ENCODE measurements around the gene PLP2.

PLP2 gene

DNA sequence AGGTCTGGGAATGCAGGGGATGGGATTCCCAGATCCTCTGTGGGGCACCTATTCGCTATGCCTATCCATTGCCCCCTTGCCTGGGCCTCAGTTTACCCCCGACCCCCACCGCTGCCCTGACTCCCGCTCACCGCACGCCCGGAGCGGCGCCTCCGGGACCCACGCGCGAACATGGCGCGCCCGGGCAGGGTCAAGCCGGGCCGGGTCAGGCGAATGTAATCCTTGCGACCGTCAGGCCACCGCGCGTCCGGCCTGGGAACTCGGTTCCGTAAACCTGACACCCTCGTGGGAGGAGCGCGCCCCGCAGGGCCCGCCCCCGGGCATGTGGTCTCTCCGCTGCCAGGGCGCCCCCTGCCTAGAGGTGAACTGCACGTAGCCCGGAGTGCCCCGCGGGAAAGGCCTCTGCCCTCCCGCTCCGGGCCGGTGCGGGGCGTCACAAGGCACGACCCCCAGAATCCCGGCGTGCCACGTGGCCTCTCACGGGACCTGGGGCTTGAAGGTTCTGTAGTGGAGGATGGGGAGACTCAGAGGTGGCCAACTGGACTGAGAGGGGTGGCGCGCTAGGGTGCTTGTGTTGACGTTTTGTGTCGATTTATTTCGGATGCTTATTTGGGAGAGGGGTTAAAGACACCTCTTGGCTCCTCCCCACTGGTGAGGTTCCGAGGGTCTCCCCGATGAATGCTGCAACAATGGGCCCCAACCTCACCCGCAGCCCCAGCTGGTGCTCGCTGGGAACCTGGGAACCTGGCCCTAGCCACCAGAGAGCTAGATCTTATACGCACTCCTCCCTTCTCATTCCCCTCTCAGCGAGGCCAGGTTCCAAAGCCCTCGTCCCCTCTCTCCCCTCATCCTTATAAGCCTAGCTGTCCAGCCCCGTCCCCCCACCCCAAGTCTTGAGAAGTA is 14.7 kb downstream of the PLP2 start, which contains the start of gene PRICKLE3:
PRICKLE3 (minus strand) TSS at position 249 of the 903 bp plus-strand sequence; CDS start at position 173, 76 bp downstream.
- DNase-seq (ENCODE audit: low read depth) = peak; percentile 65

DNA sequence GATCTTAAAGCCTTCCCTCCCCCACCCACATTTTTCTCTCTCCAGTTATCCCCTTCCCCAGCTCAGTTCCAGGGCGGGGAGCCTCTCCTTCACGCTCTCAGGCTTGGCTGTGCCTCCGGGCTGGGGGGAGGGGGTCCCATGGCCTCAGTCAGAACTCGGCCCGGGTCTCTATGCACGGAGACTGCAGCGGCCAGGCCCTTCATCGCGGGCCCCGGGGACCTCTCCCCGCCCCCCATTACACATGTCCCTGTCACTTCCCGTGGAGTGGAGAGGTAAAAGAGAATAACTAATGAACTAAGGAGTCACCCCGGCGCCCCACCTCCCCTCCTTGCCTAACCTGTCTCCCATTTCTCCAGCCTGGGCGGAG is 15.3 kb downstream of the PLP2 start:
- no peak for DNase-seq (ENCODE audit: low read depth)

DNA sequence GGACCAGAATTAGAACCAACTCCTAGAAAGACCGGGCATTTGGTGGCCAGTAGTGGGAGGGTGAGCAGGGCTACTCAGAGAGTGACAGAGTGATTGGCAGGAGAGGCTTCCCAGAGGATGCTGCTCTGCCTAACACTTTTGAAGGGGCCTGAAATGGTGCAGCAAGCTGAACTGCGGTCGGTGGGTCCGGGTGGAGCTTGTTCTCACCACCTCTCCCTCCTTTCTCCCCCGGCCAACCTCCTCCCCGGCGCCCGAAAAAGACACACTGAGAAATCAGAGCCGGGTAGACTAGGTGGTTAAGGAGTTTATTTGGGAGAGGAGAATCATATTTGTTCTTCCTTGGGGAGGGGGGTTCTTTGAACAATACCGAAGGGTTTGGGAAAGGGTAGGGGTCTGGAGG is 15.8 kb downstream of the PLP2 start:
- DNase-seq (ENCODE audit: low read depth) = no peak

DNA sequence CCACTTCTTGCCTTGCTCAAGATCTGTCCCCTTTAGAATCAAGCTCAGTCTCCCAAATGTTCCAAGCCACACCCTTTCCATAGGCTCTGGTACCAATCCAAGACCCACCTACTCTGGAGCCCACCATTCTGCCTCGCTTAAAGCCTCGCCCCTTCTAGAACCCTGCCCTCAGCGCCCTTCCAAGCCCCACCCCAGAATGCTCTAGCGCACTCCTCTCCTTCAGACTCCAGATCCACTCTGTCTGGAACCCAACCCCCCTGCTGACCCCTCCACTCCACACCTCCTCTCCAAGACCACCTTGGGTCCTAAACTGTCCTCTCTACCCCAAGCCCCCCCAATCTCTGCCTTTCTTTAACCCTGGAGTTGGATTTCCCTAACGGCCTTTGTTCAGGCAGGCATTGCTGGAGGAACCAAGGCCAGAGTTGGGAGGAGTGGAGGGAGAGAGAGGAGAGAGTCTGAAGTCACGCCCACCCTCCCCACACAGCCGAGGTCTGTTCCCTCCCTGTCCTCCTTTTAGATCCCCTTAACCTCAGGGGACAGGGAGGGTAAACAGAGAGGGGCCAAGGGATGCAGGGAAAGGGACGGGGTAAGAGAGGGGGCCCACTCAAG is 16.9 kb downstream of the PLP2 start:
- DNase-seq (ENCODE audit: low read depth) = no peak

DNA sequence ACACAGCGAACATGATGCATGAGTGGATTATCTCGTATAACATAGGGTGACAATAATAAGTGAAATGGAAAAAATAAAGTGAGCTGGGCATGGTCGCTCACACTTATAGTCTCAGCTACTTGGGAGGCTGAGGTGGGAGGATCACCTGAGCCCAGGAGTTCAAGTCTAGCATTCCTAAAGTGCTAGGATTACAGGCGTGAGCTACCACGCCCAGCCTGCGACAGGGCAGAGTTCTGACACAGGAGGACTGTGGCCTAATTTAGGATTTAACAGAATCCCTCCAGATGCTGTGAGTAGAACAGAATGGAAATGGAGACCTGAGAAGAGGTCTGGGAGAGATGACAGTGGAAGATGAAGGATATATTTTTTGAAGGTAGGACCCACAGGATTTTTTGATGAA is 17.9 kb downstream of the PLP2 start:
- no peak for DNase-seq (ENCODE audit: low read depth)

DNA sequence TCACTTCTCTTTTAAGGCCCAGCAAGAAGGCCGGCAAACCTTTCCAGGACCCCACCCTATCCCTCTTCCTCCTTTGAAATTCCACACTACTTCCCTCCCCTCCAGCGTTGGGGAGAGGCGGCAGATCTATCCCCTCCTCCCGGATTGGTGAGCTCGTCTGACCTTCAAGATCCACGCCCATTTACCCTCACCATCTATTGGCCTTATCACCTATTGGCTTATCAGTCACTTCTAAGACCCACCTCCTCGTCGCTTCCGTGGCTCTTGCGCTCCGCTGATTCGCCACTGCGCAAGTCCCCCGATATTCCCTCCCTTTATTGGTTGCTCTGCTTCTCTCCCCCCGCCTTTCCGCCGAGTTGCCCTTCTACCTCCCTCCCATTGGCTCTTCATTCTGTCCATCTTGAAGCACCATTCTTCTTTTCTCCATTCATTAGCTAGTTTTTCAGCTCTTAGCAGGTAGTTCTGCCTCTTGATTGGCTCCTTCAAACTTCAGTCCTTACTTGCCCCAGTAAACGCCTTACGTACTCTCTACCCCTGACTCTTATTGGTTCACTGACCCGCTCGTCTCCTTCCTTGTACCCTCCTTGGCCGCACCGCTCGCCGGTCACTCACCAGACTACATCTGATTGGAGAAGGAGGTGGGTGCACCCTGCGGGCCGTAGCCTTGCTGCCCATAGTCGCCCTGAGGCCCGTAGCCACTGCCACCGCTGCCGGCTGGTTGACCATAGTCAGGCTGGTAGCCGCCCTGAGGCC is 19.3 kb downstream of the PLP2 start:
- DNase-seq (ENCODE audit: low read depth) = peak; percentile 73

DNA sequence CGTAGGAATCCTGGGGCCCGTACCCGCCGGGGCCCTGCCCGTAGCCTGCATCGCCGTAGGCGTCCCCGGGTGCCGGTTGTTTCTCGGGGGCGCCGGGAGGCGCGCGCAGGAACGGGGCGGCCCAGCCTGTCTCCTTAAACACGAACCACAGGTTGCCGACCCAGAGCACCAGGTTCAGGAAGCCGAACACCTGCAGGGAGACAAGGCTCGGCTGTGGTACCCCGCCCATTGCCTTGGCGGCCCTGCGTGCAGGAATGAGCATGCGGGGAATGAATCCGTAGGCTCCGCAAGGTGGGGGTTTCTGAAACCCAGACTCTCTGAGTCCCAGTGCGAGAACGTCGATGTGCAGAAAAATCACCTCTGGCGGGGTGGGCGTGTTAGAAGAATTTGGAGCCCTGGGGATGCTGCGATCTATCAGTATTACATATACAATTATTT is 19.9 kb downstream of the PLP2 start:
- DNase-seq (ENCODE audit: low read depth) = no peak

DNA sequence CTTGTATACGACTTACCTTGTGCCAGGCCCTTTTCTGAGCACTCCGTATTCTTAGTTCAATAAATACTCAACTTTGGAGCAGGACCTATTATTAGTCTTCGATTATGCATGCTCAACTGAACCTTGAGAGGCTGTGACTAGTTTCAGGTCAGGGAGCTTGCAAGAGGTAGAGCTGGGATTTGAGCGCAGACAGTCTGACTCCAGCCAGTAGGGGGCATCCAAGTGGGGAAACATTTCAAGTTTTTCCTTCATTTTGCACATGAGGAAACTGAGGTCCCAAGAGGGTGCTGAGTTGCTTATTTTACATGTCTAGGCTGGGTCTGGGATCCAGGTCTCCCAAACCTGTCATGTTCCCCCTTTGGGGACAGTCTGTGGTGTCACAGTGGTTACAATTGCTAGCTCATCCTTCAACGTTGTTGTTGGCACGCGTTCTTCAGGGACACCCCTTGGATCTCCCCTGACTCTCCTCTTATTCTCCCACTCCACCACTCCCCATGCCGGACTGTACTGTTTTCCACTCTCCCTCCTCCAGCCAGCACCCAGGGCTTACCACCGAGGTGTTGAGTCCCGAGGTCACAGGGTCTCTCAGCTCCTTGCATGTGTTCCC is 21.1 kb downstream of the PLP2 start:
- no peak for DNase-seq (ENCODE audit: low read depth)

DNA sequence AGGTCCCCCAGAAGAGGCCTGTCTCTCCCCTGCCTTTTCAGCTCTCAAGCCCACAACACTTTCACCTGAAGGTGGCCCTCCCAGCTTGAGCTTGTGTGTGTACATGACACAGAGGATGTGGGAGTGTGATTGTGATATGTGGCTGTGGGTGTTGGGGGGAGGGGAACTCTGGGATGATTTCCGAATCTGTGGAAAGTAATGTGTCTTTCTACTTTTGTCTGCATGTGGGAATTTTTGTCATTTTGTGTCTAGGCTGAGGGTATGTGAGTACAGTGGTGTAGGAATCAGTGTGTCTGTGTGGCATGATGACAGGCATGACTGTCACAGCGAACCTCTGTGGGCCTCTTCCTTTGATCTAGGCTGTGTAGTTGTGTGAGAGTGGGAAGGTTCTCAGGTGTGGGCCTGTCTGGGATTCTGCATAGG is 21.9 kb downstream of the PLP2 start:
- DNase-seq (ENCODE audit: low read depth) = no peak

DNA sequence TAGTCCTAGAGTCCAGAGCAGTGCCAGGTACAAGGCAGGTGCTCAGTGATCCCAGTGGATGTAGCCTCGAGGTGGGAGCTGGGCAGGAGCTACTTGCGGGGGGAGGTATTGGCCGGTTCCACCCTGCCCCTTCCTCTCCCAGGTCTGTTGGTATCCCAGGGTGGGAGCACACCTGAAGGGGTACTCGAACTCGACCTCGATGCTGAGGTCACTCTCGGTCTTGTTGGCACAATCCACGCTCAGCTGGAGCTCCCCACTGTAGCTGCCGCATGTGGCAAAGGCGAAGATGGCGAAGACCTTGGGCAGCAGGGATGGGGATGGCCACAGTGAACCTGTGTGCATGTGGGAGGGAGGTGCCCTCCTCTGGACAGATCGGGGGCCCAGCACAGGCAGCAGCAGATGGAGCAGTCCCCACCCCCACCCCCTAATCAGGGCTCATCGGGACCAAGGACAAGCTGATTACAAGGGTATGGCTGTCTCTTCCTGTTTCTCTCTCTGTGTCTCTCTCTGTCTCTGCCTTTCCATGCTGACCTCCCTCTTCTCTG is 25.9 kb downstream of the PLP2 start:
- DNase-seq (ENCODE audit: low read depth) = no peak

DNA sequence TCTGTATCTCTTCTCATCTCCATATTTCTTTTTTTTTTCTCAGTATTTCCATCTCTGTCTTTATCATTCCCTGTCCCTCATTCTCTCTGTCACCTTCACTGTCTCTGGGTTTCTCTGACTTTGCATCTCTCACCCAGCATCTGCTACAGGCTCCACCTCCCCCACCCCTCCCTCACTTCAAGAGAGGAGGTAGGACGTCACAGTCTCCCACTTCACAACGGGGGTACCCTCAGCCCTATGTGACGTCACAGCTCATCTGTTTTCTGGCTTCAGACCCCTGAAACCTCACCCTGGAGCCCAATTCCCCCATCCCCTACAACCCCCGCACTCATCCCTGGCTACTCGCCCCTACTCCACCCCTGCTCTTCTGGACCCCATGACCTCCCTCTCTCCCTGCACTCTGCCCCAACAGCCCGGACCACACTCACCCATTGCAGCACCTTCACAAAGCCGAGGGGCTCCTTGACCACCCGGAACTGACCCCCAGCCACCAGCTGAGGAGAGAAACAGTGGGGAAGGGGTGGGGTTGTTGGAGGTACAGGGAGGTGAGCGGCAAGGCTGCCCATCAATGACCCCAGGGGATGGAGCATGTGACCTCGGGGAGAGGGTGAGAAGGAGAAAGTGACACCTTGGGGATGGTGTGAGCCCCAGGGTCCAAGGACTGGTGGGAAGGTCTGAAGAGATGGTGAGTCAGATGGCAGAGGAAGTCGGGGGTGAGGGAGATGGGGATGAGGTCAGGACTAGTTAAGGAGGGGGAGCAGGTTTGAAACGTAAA is 27.0 kb downstream of the PLP2 start:
- DNase-seq (ENCODE audit: low read depth) = no peak

DNA sequence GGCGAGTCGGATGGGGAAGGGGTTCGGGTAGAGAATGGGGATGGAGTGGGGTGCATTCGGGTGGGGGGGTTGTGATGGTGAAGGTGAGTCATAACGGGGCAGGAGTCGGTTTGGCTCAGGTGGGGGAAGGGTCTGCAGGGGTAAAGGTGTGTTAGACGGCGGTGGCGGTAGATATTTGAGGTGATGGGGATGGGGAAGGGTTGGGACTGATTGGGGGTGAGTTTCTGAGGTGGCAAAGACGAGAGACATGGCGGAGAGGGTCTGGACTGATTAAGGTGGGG is 27.6 kb downstream of the PLP2 start:
- no peak for DNase-seq (ENCODE audit: low read depth)

DNA sequence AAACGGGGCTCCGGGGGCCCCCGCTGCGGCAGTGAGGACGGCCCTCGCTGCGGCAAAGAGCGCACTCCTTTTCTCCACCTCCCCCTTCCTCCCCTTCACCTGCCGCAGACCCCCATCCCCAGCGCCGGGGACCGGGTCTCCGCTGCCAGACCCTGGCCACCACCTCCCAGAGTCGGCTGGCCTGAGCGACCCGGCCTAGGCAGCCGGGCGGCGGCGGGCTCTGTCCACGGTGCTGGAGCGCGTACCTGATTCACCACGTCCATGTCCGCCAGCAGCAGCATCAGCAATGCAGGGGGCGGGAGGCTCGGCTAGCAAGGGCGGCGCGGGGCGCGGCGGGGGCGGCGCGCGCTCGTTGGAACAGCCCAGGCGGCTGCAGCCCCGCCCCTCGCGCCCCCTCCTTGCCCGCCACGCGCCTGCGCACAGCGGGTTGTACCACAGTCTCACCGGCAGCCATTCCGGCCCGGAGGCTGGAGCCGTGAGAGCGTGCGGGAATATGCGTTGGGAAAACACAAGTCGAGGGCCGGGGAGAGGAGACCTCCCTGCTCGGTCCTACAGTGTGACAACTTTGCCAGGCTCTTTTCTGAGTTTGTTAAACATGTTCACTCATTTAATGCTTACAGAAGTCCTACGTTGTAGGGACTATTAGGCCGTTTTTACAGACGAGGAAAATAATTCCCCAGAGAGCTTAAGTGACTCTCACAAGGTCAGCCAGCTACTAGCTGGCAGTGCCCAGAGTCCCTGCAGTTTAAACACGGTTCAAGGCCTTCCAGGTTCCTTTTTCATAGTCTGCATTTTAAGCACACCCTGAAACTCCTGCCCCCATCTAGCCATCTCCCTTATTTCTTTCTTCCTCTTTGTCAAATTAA is 28.4 kb downstream of the PLP2 start, which contains the start of gene SYP:
SYP (minus strand) TSS at position 288 of the 866 bp plus-strand sequence; CDS start at position 281, 7 bp downstream.
- DNase-seq (ENCODE audit: low read depth) = peak; percentile 81

DNA sequence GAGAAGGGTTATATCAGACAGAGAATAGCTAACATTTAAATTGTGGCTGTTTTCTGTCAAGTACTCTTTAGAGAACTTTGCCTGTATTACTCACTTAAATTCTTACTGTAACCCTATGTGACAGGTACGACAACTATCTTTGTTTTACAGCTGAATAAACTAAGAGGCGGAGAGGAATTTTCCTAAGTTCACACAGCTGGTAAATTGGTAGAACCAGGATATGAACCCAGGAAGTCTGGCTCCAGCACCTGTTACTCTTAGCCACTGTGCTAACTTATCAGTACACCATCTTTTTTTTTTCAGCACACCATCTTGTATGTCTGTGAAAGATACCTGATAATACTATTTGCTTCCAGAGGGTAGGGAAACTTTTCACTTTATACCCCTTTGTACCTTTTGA is 30.3 kb downstream of the PLP2 start:
- DNase-seq (ENCODE audit: low read depth) = no peak

DNA sequence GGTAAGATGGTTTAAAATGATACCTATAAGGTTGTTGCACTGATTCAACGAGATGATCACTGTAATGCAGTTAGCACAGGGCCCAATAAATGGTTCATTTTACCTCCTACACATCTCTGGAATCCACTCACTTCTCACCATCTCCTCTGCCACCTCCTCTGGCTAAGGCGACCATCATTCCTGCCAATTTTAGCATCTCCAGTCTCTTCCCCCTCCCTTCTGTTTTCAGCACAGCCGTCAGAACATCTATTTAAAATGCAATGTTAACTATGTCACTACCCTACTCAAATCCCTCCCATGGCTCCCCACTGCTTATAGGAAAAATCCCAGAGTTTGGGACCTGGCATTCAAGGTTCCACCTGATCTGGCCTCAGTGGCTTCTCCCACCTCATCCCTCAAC is 31.8 kb downstream of the PLP2 start:
- no peak for DNase-seq (ENCODE audit: low read depth)

DNA sequence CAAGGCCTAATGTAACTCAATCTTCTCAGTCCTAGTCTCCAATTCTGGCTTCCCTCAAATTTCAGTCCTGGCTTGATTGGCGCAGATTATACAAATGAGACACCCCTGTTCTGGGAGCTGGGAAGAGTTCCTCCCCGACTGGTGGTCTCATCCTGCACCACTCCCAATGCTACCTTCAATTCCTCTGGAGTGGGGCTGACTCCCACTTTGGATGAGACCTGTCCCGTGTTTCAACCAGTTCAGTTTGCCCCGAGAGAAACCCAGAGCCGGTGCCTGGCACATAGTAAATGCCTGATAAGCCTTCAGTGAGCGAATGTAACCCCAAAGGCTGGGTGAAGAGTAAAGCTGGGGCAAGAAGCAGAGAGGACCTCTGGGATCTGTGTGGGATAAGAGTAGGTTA is 32.3 kb downstream of the PLP2 start:
- DNase-seq (ENCODE audit: low read depth) = no peak

DNA sequence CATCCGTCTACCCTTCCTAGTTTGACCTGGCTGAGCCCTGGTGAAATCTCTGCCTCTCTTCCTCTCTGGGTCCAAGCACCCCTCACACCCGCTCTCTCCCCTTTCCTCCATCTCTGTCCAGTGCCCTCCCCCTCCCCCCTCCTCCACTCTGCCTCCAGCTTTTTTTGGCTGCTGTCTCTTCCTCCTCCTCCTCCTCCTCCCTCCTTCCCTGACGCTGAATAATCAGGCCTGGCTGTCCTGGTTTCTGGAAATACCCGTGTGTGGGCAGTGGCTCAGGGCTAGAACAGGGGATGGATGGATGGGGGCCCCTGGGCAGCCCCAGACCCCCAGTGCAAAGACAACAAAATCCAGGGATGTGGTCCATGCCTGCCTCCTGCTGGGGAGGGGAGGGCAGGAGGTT is 33.0 kb downstream of the PLP2 start:
- no peak for DNase-seq (ENCODE audit: low read depth)

DNA sequence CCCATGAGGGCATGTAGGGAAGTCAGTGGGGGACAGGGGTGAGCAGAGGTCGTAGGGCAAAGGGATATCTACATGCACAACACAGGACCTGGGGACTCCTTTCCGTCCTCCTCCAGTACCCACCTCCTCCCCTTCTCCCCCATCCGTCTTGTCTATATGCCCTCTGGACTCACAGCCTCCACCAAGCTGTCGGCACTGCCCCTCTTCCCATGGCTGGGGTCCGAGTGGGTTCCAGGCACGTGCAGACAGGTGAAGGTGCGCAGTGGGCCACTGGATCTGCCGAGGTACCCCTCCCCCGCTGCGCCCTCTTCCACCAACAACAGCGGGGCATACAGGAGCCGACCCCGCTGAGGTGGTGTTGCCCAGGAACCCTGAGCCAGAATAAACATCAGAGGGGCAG is 33.7 kb downstream of the PLP2 start:
- no peak for DNase-seq (ENCODE audit: low read depth)

DNA sequence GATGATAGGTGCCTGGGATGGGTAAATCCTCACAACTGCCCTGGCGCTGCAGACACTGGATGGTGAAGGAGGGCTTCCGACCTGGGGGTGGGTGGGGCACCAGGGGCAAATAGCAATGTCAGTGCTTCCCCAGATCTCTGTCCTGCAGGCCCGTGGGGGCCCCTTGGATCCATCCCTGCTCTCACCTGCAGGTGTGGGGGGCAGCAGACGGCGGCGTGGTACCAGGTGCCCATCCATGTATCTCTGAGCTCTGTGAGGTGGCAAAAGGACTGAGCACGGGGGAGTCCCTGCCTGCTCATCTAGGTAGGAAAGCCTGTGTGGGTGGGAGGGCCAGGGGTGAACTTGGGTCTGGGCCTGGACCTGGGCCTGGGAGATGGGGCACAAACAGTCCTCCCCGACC is 34.8 kb downstream of the PLP2 start:
- DNase-seq (ENCODE audit: low read depth) = no peak

DNA sequence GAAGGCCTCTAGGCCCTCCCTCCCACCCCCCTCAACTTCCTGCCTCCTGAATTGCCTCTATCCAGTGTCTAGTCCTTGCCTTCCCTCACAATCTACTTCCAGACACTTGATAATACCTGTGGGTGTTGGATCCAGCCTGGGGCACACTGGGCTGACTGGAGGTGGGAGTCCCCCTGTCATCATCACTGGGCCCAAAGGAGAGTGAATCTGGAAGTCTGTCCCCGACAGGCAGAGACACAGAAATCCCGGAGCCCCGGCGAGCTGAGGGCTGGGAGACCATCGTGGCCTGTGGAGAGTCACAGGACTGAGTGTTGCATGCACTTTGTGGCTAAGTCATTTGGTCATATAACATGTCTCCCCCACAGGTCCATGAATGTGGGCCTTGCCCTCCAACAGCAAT is 36.7 kb downstream of the PLP2 start:
- no peak for DNase-seq (ENCODE audit: low read depth)
